ENCODE data around the gene ASTN2.

DNA sequence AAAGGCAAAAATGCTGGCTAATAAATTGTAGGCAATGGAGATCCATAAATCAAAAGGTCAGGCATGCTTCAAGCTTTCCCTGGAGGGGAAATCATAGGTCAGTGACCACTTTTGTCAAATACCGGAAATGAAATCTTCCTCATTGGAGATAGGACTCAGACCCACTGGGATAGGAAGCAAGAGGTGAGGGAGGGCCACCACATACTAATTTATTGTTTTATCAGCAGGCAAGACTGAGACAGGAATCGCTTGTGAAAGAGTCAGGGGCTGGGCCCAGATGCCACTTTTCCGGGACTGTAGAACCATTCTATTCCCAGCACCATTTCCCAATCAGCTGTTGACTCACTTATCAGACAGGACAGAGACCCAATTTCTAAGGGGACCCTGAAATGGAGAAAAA, 984.0 kb downstream of the ASTN2 start:
- TF ChIP-seq ZNF274 (IDR thresholded peaks at IDR 0.05; ENCODE audit: low read depth, low read length) (no peak), YY1 (IDR thresholded peaks at IDR 0.05; ENCODE audit: insufficient read depth, insufficient read length) (no peak)

Data from NT2/D1 (cell line).